HG03354 (cell line): ENCODE data around the gene LCE1C.

Experiments
- ATAC-seq: cut with Tn5 transposase; IDR thresholded peaks from one replicate; pipeline ENCODE4 v1.9.1; 2021; ENCODE audit warnings: mild to moderate bottlenecking; ENCODE audit not compliant: unreplicated experiment, poor library complexity, severe bottlenecking

Gene LCE1C

GRCh38 chr1:152761609-152762213 lies 44.7 kb downstream of the LCE1C start:
- no peak for ATAC-seq

- no peak for ATAC-seq
These were observed 45.8 kb downstream of the LCE1C start for GRCh38 chr1:152760551-152761190.

- no peak for ATAC-seq
These were observed 46.8 kb downstream of the LCE1C start for GRCh38 chr1:152759453-152760173.

GRCh38 chr1:152758636-152759035 lies 47.8 kb downstream of the LCE1C start:
- ATAC-seq = no peak

- ATAC-seq = no peak
These were observed 48.7 kb downstream of the LCE1C start, which contains the start of gene KPRP for GRCh38 chr1:152757747-152758146. Gene KPRP, plus strand, starts transcription at chr1:152758025. Its CDS starts 1,564 bp downstream, at chr1:152759589.

GRCh38 chr1:152756872-152757271 lies 49.6 kb downstream of the LCE1C start:
- no peak for ATAC-seq
